Heart left ventricle (tissue), 13 donors: ENCODE data around the gene ANKRD28.

Experiments
- CTCF ChIP-seq, 12 donors: fragments of 200-600 bp; sonication (generic) in 4 of 12; IDR thresholded peaks; one replicate each; pipeline versions ENCODE4 v1.5.0 to v1.8.0; 2018 to 2022; ENCODE audit warnings: antibody characterized with exemption in 12 of 12, mild to moderate bottlenecking in 5 of 12
- POLR2A ChIP-seq, 2 donors: fragments of 450-650 bp; IDR thresholded peaks; one replicate each; pipeline ENCODE4 v1.6.1; 2017; ENCODE audit warnings: antibody characterized with exemption in 2 of 2, mild to moderate bottlenecking in 2 of 2, moderate library complexity in 2 of 2
- donor health status: ischemic (EF 13 %, LVEDD 7.1; RV severe dilation, severe dysfunction).
- donor health status: DM: no; HTN: yes; CAD: no.
- donor health status: DM: no; HTN: no; CAD: no.
- donor health status: ischemic (EF 25% LVEDD 6.9; RV normal size, moderate dysfunction).
- donor health status: ischemic (EF 25% LVEDD 5.7; RV mildly dilated, moderate dysfunction).
- donor health status: ischemic (EF 35%, LVEDD 5.7; RV mildly dilated, moderate dysfunction).
- donor health status: nonischemic (EF 11% LVEDD 7.7; RV severe dilation, severe dysfunction).
- donor health status: DM: yes; HTN: yes; CAD: no.
- donor health status: PGD.
- donor health status: ischemic (EF 29% LVEDD 5.4; RV normal size, mild dysfunction).
- donor health status: nonischemic (EF 23%, LVEDD 6.1; RV moderate dilation, normal function).

GRCh38 chr3:15810702-15811101 lies 12.9 kb upstream of the ANKRD28 start:
- TF ChIP-seq CTCF (IDR thresholded peaks at IDR 0.05) (no peak), POLR2A (IDR thresholded peaks at IDR 0.05) (no peak)
